ENCODE data around the gene WDR54. TPM values are rescaled to one million over a fixed set of nuclear protein-coding genes. Genes with fewer than 3 reads are reported as not detected.
A peak's percentile ranks its signal among the peaks of the same experiment; 100 is the strongest.

Gene WDR54
- total RNA-seq, 1 experiment from 2014 or later: 54.9 TPM

GRCh38 chr2:74439803-74440377 is 18.4 kb downstream of the WDR54 start:
- peak overlapping the region; percentile 66 to 69 for H3K4me3 ChIP-seq (replicated peaks in 1 of 2; ENCODE audit: low read depth in 1 of 2, low read length in 2 of 2)
- H3K27me3 ChIP-seq (ENCODE audit: insufficient read depth, low read length): no peaks in the 10 kb centered on the region
- H3K9me2 ChIP-seq (ENCODE audit: insufficient read depth): no peaks in the 10 kb centered on the region
- CTCF ChIA-PET: interaction anchor here (1.3 to 1.4 kb wide), 3 partner anchors 43 to 105 kb away, joined by 3 to 6 read pairs (median 4); partner anchors contain the start of genes CCDC142 and TTC31
- no peaks in the 10 kb centered on the region for H3K9me3 ChIP-seq (ENCODE audit: control insufficient read depth in 1 of 2, insufficient read depth in 1 of 2, low read depth in 1 of 2, low read length in 2 of 2)
- POLR2A ChIA-PET: interaction anchor here (0.9 to 1.6 kb wide), 8 partner anchors 9 to 48 kb away, joined by 3 to 10 read pairs (median 4); partner anchors contain the start of genes INO80B, MRPL53 and WBP1
- H2AFZ ChIP-seq (ENCODE audit: low read depth, low read length, poor library complexity, severe bottlenecking): no peak overlapping the region
- H3K4me1 ChIP-seq (ENCODE audit: control insufficient read depth in 1 of 2, insufficient read depth in 2 of 2, low read length in 2 of 2): peaks cover 28 to 46% of the 10 kb centered on the region in 2 experiments
- H3K36me3 ChIP-seq (ENCODE audit: control insufficient read depth in 1 of 2, insufficient read depth in 2 of 2, low read length in 2 of 2): peaks cover 0 to 13% of the 10 kb centered on the region in 2 experiments; a peak in 1 of 4 replicates
- no peak; the same call in 1 of the 2 replicates for ATAC-seq
- RAD21 ChIA-PET (ENCODE audit: low non-redundant PET in 1 of 2, low total read pairs in 2 of 2, uncharacterized antibody in 2 of 2, unreplicated experiment in 2 of 2): interaction anchor here in 1 of 2 experiments (0.5 kb wide), 1 partner anchor 34 kb away, joined by 4 read pairs; no protein-coding TSS in a partner anchor
- H4K20me1 ChIP-seq (ENCODE audit: insufficient read depth): no peaks in the 10 kb centered on the region; the same call in 1 of the 2 replicates
- no peak for DNase-seq (ENCODE audit: low read depth, low spot score)
- peak overlapping the region; percentile 99 for H3K27ac ChIP-seq (ENCODE audit: low read depth, low read length)
- peak overlapping the region; percentile 91 for H3K4me2 ChIP-seq (ENCODE audit: low read length)
- intact Hi-C loops (cut with micrococcal nuclease): loop anchor here (1.0 kb wide), 2 partner anchors 14 to 17 kb away; no protein-coding TSS in a partner anchor
- TF ChIP-seq SRF (IDR thresholded peaks at IDR 0.05; ENCODE audit: low read depth) (no peak), EZH2 (IDR thresholded peaks at IDR 0.05) (no peak), SP1 (IDR thresholded peaks at IDR 0.05; ENCODE audit: low read depth) (no peak), ELF1 (IDR thresholded peaks at IDR 0.05; ENCODE audit: borderline replicate concordance, low read depth) (no peak), REST (IDR thresholded peaks at IDR 0.05; ENCODE audit: low read depth) (no peak), YY1 (IDR thresholded peaks at IDR 0.05; ENCODE audit: extremely low read depth, insufficient replicate concordance, low read depth, low read length) (no peak), ZFX (IDR thresholded peaks at IDR 0.05) (no peak), POLR2A (IDR thresholded peaks at IDR 0.05; ENCODE audit: borderline replicate concordance, extremely low read depth, insufficient read depth, insufficient read length) (no peak), EGR1 (IDR thresholded peaks at IDR 0.05; ENCODE audit: low read depth) (no peak), FOSL1 (IDR thresholded peaks at IDR 0.05; ENCODE audit: low read depth) (no peak), POLR2AphosphoS5 (IDR thresholded peaks at IDR 0.05; ENCODE audit: low read depth, low read length) (no peak)
- TF ChIP-seq, protein P1, sequence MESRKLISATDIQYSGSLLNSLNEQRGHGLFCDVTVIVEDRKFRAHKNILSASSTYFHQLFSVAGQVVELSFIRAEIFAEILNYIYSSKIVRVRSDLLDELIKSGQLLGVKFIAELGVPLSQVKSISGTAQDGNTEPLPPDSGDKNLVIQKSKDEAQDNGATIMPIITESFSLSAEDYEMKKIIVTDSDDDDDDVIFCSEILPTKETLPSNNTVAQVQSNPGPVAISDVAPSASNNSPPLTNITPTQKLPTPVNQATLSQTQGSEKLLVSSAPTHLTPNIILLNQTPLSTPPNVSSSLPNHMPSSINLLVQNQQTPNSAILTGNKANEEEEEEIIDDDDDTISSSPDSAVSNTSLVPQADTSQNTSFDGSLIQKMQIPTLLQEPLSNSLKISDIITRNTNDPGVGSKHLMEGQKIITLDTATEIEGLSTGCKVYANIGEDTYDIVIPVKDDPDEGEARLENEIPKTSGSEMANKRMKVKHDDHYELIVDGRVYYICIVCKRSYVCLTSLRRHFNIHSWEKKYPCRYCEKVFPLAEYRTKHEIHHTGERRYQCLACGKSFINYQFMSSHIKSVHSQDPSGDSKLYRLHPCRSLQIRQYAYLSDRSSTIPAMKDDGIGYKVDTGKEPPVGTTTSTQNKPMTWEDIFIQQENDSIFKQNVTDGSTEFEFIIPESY (IDR thresholded peaks at IDR 0.05; ENCODE audit: extremely low read depth, insufficient replicate concordance, low read length): no peak
- TF ChIP-seq, protein P2, sequence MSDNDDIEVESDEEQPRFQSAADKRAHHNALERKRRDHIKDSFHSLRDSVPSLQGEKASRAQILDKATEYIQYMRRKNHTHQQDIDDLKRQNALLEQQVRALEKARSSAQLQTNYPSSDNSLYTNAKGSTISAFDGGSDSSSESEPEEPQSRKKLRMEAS (IDR thresholded peaks at IDR 0.05): no peak
- H3K9ac ChIP-seq (ENCODE audit: low read length): peak overlapping the region; percentile 78
- no TSS peak for BruUV-seq (replicated peaks)
- peaks cover 59% of the 10 kb centered on the region for H3K79me2 ChIP-seq (ENCODE audit: insufficient read depth, low read length)

Measured in HCT116 (cell line).